ENCODE results near the gene AP3B2. TPM values are rescaled to one million over a fixed set of nuclear protein-coding genes. Genes with fewer than 3 reads are reported as not detected.

Gene AP3B2
- total and polyA plus RNA-seq, 2 of the 4 experiments (the other 2 are of a cell fraction) = 0.14 TPM; not detected in 1

GRCh38 chr15:82710926-82711490 lies 1.3 kb upstream of the AP3B2 start:
- Histone ChIP-seq H2AFZ (replicated peaks; ENCODE audit: low read length, poor library complexity) (no peak overlapping the region), H3K4me3 (ENCODE audit: insufficient read depth, low read depth, low read length) (no peak overlapping the region), H3K9ac (ENCODE audit: low read depth, low read length) (no peak overlapping the region), H2AK5ac (ENCODE audit: low read depth, low read length) (no peak overlapping the region), H3K27ac (ENCODE audit: insufficient read depth, low read length) (no peak overlapping the region), H4K5ac (ENCODE audit: low read depth, low read length) (no peak overlapping the region), H2BK20ac (ENCODE audit: low read depth, low read length) (no peak overlapping the region), H2AK9ac (replicated peaks; ENCODE audit: low read depth, low read length, poor library complexity) (no peak overlapping the region), H3K23ac (ENCODE audit: low read depth, low read length) (no peak overlapping the region), H3K14ac (replicated peaks; ENCODE audit: low read depth, low read length) (no peak overlapping the region), H3K79me1 (ENCODE audit: low read depth in 1 of 2, low read length in 2 of 2) (no peaks in the 10 kb centered on the region), H3K18ac (ENCODE audit: low read depth, low read length) (no peak overlapping the region), H3K4ac (ENCODE audit: low read depth, low read length) (no peak overlapping the region), H4K20me1 (ENCODE audit: insufficient read depth, low read length) (no peaks in the 10 kb centered on the region), H4K8ac (ENCODE audit: low read depth in 2 of 2, low read length in 2 of 2) (no peak overlapping the region), H3K56ac (ENCODE audit: extremely low read depth, insufficient read depth, low read length) (no peak overlapping the region), H4K91ac (ENCODE audit: insufficient read depth, low read depth, low read length) (no peak overlapping the region), H2BK120ac (ENCODE audit: low read depth, low read length) (no peak overlapping the region), H3K9me1 (ENCODE audit: insufficient read depth, low read length) (peaks cover 6% of the 10 kb centered on the region; the same call in 1 of the 2 replicates), H2BK15ac (ENCODE audit: low read depth, low read length) (no peak overlapping the region), H3K4me2 (ENCODE audit: low read depth, low read length) (no peak overlapping the region), H3K27me3 (ENCODE audit: control insufficient read depth, insufficient read depth, low read length) (peaks cover 7% of the 10 kb centered on the region; the same call in 1 of the 2 replicates), H3K36me3 (ENCODE audit: control insufficient read depth, insufficient read depth, low read length) (no peaks in the 10 kb centered on the region), H3K4me1 (ENCODE audit: control insufficient read depth, insufficient read depth, low read length) (peaks cover 2% of the 10 kb centered on the region; the same call in 1 of the 2 replicates), H3K9me3 (ENCODE audit: control insufficient read depth, insufficient read depth, low read length) (no peaks in the 10 kb centered on the region), H2BK5ac (ENCODE audit: low read depth, low read length, poor library complexity, severe bottlenecking) (no peak overlapping the region)
- CTCF ChIA-PET = no interaction called here
- WGBS, 2 experiments (ENCODE audit: extremely low coverage in 2 of 2, insufficient read length in 1 of 2) = 95% methylated on average over 22 of the region's 26 CpGs; no CpG with 5 or more reads in 1 of the 2 experiments
- DNase-seq (no peak), ATAC-seq (ENCODE audit: low read depth) (no peak)
- dilution Hi-C loops (cut with HindIII; ENCODE audit: low sequenced_read_pairs, unreplicated experiment) = no loop called here
- TF ChIP-seq MAZ (IDR thresholded peaks at IDR 0.05; ENCODE audit: borderline replicate concordance, low read depth, low read length) (no peak), POLR2A (IDR thresholded peaks at IDR 0.05; ENCODE audit: low read depth, low read length) (no peak), NFE2L2 (IDR thresholded peaks at IDR 0.05; ENCODE audit: low read depth, low read length) (no peak), BHLHE40 (IDR thresholded peaks at IDR 0.05; ENCODE audit: low read depth, low read length) (no peak), CEBPB (IDR thresholded peaks at IDR 0.05; ENCODE audit: low read depth, low read length) (no peak), MXI1 (IDR thresholded peaks at IDR 0.05; ENCODE audit: borderline replicate concordance, low read depth, low read length) (no peak)
- in situ Hi-C loops (cut with MboI; ENCODE audit: low sequenced_read_pairs) = no loop called here
- POLR2A ChIA-PET (ENCODE audit: unreplicated experiment) = interaction anchor here (0.6 kb wide), 1 partner anchor 144 kb away, joined by 5 read pairs; no protein-coding TSS in a partner anchor
- BruUV-seq (replicated peaks) = no TSS peak
- intact Hi-C loops (cut with micrococcal nuclease) = no loop called here

Data from IMR-90 (cell line).